ENCODE results near the gene CELF4.

Gene CELF4

DNA sequence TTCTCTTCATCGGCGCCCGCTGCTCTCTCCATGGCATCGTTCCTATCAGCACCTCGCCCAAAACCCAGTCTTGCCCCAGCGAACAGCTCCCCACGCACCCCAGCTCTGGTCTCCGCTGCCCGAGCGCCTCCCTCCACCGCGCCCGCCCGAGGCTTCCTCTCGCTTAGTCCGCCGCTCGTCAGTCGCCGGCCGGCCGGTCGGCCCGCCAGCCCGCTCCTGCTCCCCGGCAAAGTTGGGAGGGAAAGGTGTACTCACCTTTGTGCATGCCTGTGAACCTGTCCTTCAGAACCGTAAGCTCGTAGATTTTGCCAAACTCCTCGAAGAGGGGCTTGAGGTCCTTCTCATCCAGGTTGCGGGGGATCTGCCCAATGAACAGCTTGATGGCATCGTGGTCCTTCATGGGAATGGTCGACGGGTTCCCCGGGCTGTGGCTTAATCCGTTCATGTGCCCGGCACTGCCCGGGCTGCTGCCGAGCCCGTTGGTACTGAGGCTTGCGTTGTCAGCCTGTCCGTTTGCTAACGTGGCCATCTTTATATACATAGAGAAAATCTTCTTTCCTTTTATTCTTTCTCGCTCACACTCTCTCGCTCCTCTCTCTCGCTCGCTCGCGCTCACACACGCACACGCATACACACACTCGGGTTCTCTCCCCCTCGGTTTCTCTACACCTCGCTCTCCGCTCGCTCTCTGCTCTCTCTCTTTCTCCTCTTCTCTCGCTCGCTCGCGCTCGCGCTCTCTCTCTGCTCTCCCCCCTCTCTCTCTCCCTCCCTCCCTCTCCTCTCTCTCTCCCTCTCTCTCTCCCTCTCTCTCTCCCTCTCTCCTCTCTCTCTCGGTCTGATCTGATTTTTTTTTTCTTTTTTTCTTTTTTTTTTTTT, at the start of gene CELF4:
Gene CELF4, minus strand, starts transcription at position 698 of the 876 bp plus-strand sequence.
- DNase-seq: no peak

DNA sequence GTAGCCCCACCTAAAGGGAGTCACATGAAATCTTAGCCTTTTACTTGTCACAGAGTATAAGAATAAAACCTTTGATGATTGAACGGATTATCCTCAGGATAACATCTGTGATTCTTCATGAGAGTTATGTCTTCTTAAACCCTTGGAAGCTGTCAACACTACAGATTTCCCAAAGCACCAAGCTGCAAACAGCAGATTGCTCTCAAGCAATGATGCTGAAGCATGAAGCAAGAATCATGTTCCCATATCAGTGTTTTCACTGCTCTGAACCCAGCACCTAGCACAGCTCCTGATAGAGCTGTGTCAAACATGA, 47.6 kb upstream of the CELF4 start:
- DNase-seq: no peak

DNA sequence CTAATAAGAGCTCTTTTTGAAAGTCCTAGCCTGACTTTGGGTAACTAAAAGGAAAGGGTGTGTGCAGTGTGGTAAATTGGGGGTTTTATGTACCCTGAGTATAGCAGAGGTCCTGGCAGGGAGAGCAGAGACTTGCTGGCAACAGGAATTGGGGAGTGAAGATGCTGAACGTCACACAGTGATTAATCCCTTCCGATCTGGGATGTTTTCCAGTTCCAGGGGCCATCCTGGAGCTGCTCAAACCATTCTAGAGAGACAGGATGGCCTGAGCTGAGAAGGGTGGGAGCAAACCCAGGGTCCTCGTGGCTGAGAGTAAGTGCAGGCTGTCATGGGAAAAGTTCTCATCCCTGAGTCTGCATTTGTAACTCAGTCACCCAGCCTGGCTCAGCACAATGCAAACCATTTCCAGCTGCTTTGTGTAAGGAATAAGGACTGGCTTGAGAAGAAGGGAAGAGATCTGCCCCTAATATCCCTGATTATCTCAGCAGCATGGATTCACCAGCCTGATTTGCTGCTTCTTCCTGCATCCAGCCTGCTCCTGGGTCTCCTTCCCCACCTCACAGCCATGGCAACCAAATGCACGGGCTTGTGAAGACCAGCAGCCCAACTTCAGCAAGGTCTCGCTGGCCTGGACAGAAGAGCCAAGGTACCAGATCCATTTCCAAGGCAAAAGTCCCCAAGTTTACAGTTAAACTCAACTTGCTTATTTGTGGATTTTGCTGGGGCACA, 47.1 kb upstream of the CELF4 start:
- DNase-seq: no peak

- no peak for DNase-seq
These were observed 46.1 kb upstream of the CELF4 start for GRCh38 chr18:37611614-37612279.

GRCh38 chr18:37608876-37609275, 43.3 kb upstream of the CELF4 start:
- DNase-seq: no peak

DNA sequence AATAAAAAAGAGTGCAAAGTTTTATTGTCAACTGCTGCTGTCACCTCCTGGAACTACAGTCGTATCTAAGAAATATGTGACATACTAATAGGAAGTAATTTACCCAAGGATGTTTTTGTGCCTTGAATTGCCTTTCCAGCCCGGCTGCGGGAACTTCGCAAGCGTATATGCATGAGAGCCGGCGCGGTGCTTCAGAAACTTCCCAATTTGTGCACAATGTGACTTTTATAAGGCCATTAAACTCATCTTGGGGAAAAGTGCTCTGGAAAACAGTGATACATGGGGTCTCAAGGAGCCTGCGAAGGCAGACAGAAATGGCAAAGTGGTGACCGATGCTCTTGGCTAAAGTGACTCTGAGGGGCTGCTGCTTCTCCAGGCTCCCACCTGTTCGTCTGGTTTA, 41.7 kb upstream of the CELF4 start:
- no peak for DNase-seq

- no peak for DNase-seq
These were observed 38.4 kb upstream of the CELF4 start for GRCh38 chr18:37604032-37604431.

DNA sequence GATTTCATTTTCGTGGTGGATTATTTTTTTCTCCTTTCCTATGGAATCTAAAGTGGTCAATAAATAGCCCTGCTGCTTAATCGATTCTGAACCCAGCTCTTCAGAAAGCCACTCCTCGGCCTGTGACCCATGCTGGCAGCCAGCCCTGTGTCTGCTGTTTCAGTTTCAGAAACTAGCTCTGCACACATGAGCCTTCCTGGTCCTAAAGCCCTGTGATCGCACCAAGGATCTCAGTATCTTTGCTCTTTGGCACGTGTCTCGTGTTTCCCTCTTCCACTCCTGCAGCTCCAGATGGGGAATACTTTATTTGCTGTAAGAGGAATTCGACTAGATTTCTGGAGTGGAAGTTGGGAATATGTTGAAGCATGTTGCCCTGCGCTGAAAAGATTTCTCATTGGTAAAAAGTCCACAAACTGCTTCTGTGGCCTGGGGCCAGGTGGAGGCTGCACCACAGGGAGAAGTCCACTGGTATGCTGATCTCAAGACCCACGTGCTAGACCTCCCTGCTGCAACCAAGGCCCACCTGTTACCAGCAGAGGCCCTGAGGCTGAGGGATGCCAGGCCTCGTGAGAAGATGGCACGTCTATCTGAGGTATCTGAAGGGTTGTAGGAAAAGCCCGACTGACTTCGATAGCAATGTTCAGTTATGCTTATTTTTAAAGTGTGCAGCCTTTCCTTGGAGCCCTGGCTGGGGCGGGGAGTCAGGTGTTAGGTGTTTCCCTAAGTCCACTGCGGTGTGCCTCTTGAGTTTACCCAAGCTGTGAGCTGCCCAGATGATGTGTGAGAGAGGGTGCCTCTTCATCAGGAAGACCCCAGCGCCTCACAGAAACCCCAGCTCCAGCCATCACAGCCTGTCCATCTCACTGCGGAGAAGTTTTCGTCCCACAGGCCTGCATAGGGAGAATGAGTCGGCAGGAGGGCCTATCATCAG, 33.6 kb upstream of the CELF4 start:
- no peak for DNase-seq

- no peak for DNase-seq
These were observed 32.8 kb upstream of the CELF4 start for GRCh38 chr18:37598396-37598795.

DNA sequence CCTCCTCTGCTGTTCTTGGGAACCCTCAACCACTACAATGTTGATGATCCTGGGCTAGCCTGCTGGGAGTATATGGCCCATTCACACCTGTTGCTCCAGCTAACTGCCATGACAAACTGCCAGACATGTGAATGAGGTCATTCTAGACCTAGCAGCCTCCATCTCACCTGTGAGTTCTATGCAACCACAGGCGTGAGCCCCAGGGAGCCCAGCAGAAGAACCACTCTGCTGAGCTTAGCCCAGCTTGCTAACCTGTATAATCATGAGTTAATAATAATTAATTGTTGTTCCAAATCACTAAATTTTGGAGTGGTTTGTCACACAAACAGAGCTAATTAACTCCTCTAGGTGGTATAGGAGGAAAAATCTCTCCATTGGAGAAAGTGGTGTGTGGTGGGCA, 24.7 kb upstream of the CELF4 start:
- DNase-seq: no peak

GRCh38 chr18:37588289-37588688, 22.7 kb upstream of the CELF4 start:
- DNase-seq: no peak

DNA sequence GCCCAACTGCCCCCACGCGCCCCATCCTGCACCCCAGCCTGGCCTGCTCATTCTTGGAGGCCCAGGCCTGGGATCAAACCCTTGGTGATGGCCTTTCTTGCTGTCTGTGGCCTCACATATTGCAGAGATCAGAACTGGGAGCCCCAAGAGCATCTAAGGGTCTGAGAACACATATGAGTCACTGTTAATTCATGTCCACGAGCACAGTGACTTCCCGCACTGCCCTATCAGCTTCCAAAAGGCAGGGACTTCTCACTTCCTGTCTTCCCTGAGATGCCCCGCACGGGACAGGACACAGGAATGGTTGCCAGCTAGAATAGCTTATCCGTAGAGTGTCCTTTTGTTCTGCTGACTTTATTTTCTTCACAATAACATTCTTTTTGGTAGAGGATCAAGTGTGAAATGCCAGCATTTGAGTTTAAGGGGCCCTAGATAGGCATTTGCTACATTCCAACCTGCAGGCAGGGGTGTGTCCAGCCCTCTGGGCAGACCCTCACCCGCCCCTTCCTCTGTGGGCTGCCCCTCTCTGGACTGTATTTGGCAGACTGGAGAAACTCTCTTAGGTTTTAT, 21.1 kb upstream of the CELF4 start:
- DNase-seq: no peak

GRCh38 chr18:37584952-37585695, 19.5 kb upstream of the CELF4 start:
- DNase-seq: no peak

DNA sequence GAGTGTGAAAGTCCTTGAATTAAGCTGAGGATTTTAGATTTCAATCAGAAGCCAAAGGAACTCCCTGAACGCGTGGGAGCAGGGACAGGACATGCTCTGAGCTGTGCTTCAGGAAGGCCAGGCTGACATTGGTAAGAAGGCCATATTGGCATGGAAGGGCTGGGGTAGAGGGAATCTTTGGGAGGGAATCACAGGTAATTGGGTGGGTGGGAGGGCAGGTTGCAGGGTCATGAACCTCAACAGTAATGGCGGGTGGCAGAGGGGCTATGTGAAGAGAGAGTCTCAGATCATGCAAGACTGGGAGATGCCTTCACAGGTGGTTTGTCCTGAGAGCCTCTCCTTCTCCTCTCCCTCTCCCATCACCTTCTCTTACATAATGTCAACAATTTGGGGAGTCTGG, 18.6 kb upstream of the CELF4 start:
- no peak for DNase-seq

- no peak for DNase-seq
These were observed 16.7 kb upstream of the CELF4 start for GRCh38 chr18:37582261-37582660.

- DNase-seq: no peak
These were observed 13.4 kb upstream of the CELF4 start for GRCh38 chr18:37578886-37579513.

GRCh38 chr18:37578182-37578678, 12.6 kb upstream of the CELF4 start:
- DNase-seq: no peak

GRCh38 chr18:37577051-37577611, 11.5 kb upstream of the CELF4 start:
- no peak for DNase-seq

GRCh38 chr18:37575646-37576045, 10.0 kb upstream of the CELF4 start:
- no peak for DNase-seq

DNA sequence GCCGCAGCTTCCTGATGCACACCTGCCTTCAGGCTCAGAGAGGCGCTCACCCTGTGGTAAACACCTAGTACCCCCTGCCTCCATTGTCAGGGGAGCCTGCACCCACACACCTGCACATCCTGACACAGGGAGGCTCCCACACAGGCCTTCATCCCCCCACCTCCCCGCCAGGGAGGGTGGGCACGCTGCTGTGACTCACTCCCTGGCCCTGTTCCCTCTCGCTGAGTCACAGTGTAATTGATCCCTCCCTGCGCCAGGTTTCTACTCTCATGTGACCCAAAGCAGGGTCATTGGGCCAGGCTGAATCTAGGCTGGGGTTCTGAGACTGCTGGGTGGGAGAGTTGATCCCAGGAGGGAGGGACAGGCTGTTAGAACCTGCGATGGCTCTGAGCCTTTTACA, 8.5 kb upstream of the CELF4 start:
- no peak for DNase-seq

DNA sequence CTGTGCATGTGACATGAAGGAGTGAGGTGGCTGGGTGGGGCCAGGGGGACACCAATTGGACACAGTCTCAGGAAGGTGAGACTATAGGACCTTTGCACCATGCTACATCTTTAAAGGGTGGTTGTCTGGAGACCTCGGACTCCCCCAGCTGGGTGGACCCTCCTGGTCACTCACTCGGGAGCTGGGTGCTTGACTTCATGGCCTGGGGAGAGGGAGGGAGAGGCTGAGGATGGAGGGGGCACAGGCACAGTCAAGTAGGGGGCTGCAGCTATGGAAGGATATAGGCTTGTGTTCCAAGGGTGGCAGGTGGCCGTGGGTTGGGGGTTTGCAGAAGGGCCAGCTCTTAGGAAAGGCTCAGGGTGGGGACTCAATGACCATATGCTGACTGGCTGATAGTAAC, 7.1 kb upstream of the CELF4 start:
- DNase-seq: no peak

All from activated T-cell treated with anti-CD3 and anti-CD28 coated beads for 4 hours (primary cell).